Heart left ventricle (tissue), 16 donors: ENCODE data around the gene XPNPEP3. TPM values are rescaled to one million over a fixed set of nuclear protein-coding genes. Genes with fewer than 3 reads are reported as not detected.

ENCODE experiments used
- ATAC-seq, 4 donors: fragments of 200-7000 bp; cut with Tn5 transposase; one replicate each; pipeline ENCODE4 v1.9.1; 2020 to 2022; ENCODE audit warnings: moderate library complexity in 4 of 4, mild to moderate bottlenecking in 3 of 4, moderate number of reproducible peaks in 1 of 4
- DNase-seq, 5 donors: peaks; one replicate each; pipeline ENCODE4 v3.0.0-alpha.2; 2020
- H3K27ac ChIP-seq, 12 donors: fragments of 200-600 bp; sonication (generic) in 4 of 12; one replicate each; pipeline versions ENCODE4 v1.5.0 to v1.8.0; 2016 to 2022; ENCODE audit warnings: mild to moderate bottlenecking in 2 of 12
- H3K27me3 ChIP-seq, 9 donors: fragments of 200-600 bp; sonication (generic) in 2 of 9; one replicate each; pipeline versions ENCODE4 v1.5.1 to v1.8.0; 2016 to 2022; ENCODE audit warnings: mild to moderate bottlenecking in 3 of 9
- H3K36me3 ChIP-seq, 9 donors: fragments of 200-600 bp; sonication (generic) in 2 of 9; one replicate each; pipeline versions ENCODE4 v1.5.0 to v1.8.0; 2018 to 2022; ENCODE audit warnings: mild to moderate bottlenecking in 2 of 9
- H3K4me1 ChIP-seq, 12 donors: fragments of 200-600 bp; sonication (generic) in 4 of 12; one replicate each; pipeline versions ENCODE4 v1.5.0 to v1.8.0; 2016 to 2022; ENCODE audit warnings: mild to moderate bottlenecking in 3 of 12
- H3K4me3 ChIP-seq, 12 donors: fragments of 200-600 bp; sonication (generic) in 4 of 12; one replicate each; pipeline versions ENCODE4 v1.5.0 to v1.8.0; 2017 to 2022; ENCODE audit warnings: mild to moderate bottlenecking in 9 of 12, moderate library complexity in 4 of 12
- H3K9me3 ChIP-seq, 12 donors: fragments of 200-600 bp; sonication (generic) in 4 of 12; one replicate each; pipeline versions ENCODE4 v1.5.0 to v1.8.0; 2016 to 2022; ENCODE audit warnings: mild to moderate bottlenecking in 1 of 12
- POLR2A ChIP-seq, 2 donors: fragments of 450-650 bp; IDR thresholded peaks; one replicate each; pipeline ENCODE4 v1.6.1; 2017; ENCODE audit warnings: antibody characterized with exemption in 2 of 2, mild to moderate bottlenecking in 2 of 2, moderate library complexity in 2 of 2
- WGBS, 4 donors: extraction: QIAGEN DNeasy Blood & Tissue Kit in 2 of 4; methylation state at CpG; one replicate each; pipeline versions ENCODE4 v1.1.5 to v1.1.7; 2013 to 2018; 5-methylcytosine and 5-hydroxymethylcytosine counted together
- intact Hi-C, 10 donors: fragments of 100-400 bp; cut with DNase I; formaldehyde crosslinking; loops; one replicate each; pipeline versions ENCODE4 v1.11.1 to v1.14.2; 2022
- polyA plus RNA-seq, 2 donors: library from polyadenylated mRNA; stranded (reverse); fragments of 200-250 nt; gene quantifications; one replicate each; pipeline ENCODE4 v1.2.3, GENCODE V29; 2013
- total RNA-seq, 9 donors: library from RNA; depleted of rRNA in 2 of 9; stranded (reverse); fragments of >200 nt in 2 of 9; fragmentation: NEBNext Ultra II Directional in 3 of 9; extraction: Animal tissue kit (Norgen Biotek cat#: 25700) in 3 of 9; gene quantifications; one replicate each; pipeline versions ENCODE4 v1.1.0 to v1.2.4, GENCODE V29; 2016 to 2023
- TF ChIP-seq, protein P1 (sequence below), 12 donors: fragments of 200-600 bp; sonication (generic) in 4 of 12; IDR thresholded peaks; one replicate each; pipeline versions ENCODE4 v1.5.0 to v1.8.0; 2018 to 2022; ENCODE audit warnings: antibody characterized with exemption in 12 of 12, mild to moderate bottlenecking in 5 of 12
- donor health status: ischemic (EF 13 %, LVEDD 7.1; RV severe dilation, severe dysfunction).
- donor health status: healthy with polysubstance abuse.
- donor health status: DM: no; HTN: yes; CAD: no.
- donor health status: DM: no; HTN: no; CAD: no.
- donor health status: ischemic (EF 25% LVEDD 6.9; RV normal size, moderate dysfunction).
- donor health status: ischemic (EF 25% LVEDD 5.7; RV mildly dilated, moderate dysfunction).
- donor health status: healthy.
- donor health status: DM: yes; HTN: yes; CAD: no.
- donor health status: ischemic (EF 35%, LVEDD 5.7; RV mildly dilated, moderate dysfunction).
- donor health status: nonischemic (EF 11% LVEDD 7.7; RV severe dilation, severe dysfunction).
- donor health status: DM: yes; HTN: yes; CAD: no.
- donor health status: PGD.
- donor health status: ischemic (EF 29% LVEDD 5.4; RV normal size, mild dysfunction).
- donor health status: nonischemic (EF 23%, LVEDD 6.1; RV moderate dilation, normal function).

Gene XPNPEP3
- total and polyA plus RNA-seq, 11 donors, result 5.1 to 37.9 (median 22.5) TPM

DNA sequence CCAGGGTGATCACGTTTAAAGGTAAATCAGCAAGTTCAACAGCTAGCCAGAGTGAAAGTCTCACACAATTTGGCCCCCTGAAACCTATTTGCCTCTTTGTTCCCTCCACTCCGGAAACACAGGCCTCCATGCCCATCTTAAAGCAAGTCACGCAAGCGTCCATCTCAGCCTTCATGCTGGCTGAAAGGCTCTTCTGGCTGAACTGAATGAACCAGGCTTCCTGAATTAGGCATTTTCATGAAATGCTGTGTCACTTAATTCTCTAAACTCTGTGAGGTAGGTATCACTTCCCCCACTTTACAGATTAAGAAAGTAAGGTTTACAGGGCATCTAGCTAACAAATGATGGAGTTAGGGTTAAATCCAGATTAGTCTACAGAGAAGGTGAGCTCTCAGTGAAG, 39.2 kb upstream of the XPNPEP3 start:
- intact Hi-C loops, result loop anchor here in 3 of 10 donors (2.0 to 5.0 kb wide), 2 partner anchors 35 to 39 kb away; partner anchors contain the start of genes ST13 (in 2 of the 3) and XPNPEP3 (in 2 of the 3)
- H3K4me3 ChIP-seq, result peak overlapping the region in 4 of 12 donors; percentile 64 to 99 (median 94)

DNA sequence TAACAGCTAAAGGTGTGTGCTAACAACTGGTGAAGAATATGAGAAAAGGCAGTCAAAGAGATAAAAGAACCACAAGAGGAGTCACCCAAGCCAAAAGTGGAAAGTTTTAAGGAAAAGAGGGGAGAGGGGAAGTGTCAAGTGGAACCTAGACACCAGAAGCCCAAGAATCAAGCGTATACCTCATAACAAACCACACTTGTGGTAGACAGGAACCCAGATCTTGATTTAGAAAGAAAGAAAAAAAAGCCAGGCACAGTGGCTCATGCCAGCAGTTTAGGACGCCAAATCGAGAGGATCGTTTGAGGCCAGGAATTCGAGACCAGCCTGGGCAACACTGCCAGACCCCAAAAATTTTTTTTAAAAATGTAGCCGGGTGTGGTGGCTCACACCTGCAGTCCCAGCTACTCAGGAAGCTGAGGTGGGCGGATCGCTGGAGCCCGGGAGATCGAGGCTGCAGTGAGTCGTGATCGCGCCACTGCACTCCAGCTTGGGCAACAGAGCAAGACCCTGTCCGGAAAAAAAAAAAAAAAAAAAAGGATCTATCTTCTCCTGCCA, 38.7 kb upstream of the XPNPEP3 start:
- DNase-seq (no peak), ATAC-seq (no peak)
- WGBS, 4 donors, result 37 to 44% (median 42%) methylated on average over 14 of the region's 14 CpGs
- Histone ChIP-seq H3K4me1 (peaks cover 0 to 27% (median 19%) of the 10 kb centered on the region in 12 donors), H3K36me3 (peaks cover 0 to 13% (median 9%) of the 10 kb centered on the region in 9 donors), H3K4me3 (peak overlapping the region; percentile 57 to 99 (median 82)), H3K9me3 (no peaks in the 10 kb centered on the region), H3K27me3 (no peaks in the 10 kb centered on the region), H3K27ac (no peak overlapping the region)
- intact Hi-C loops, result loop anchor here in 3 of 10 donors (2.0 to 5.0 kb wide), 2 partner anchors 34 to 39 kb away; partner anchors contain the start of genes ST13 (in 2 of the 3) and XPNPEP3 (in 2 of the 3)
- TF ChIP-seq, protein P1, sequence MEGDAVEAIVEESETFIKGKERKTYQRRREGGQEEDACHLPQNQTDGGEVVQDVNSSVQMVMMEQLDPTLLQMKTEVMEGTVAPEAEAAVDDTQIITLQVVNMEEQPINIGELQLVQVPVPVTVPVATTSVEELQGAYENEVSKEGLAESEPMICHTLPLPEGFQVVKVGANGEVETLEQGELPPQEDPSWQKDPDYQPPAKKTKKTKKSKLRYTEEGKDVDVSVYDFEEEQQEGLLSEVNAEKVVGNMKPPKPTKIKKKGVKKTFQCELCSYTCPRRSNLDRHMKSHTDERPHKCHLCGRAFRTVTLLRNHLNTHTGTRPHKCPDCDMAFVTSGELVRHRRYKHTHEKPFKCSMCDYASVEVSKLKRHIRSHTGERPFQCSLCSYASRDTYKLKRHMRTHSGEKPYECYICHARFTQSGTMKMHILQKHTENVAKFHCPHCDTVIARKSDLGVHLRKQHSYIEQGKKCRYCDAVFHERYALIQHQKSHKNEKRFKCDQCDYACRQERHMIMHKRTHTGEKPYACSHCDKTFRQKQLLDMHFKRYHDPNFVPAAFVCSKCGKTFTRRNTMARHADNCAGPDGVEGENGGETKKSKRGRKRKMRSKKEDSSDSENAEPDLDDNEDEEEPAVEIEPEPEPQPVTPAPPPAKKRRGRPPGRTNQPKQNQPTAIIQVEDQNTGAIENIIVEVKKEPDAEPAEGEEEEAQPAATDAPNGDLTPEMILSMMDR (IDR thresholded peaks at IDR 0.05), result no peak
- TF ChIP-seq POLR2A (IDR thresholded peaks at IDR 0.05), result no peak

More for the DNA sequence above, 39.2 kb upstream of the XPNPEP3 start:
- no peak for ATAC-seq
- no peaks in the 10 kb centered on the region for H3K9me3 ChIP-seq
- 89 to 95% (median 95%) methylated on average over 4 of the region's 4 CpGs for WGBS, 4 donors
- peaks cover 0 to 11% (median 4%) of the 10 kb centered on the region in 9 donors for H3K36me3 ChIP-seq
- peaks cover 0 to 27% (median 19%) of the 10 kb centered on the region in 12 donors for H3K4me1 ChIP-seq
- no peak for TF ChIP-seq POLR2A (IDR thresholded peaks at IDR 0.05)
- TF ChIP-seq, protein P1 (IDR thresholded peaks at IDR 0.05), result no peak
- H3K27me3 ChIP-seq, result no peaks in the 10 kb centered on the region
- no peak overlapping the region for H3K27ac ChIP-seq
- DNase-seq, result no peak

DNA sequence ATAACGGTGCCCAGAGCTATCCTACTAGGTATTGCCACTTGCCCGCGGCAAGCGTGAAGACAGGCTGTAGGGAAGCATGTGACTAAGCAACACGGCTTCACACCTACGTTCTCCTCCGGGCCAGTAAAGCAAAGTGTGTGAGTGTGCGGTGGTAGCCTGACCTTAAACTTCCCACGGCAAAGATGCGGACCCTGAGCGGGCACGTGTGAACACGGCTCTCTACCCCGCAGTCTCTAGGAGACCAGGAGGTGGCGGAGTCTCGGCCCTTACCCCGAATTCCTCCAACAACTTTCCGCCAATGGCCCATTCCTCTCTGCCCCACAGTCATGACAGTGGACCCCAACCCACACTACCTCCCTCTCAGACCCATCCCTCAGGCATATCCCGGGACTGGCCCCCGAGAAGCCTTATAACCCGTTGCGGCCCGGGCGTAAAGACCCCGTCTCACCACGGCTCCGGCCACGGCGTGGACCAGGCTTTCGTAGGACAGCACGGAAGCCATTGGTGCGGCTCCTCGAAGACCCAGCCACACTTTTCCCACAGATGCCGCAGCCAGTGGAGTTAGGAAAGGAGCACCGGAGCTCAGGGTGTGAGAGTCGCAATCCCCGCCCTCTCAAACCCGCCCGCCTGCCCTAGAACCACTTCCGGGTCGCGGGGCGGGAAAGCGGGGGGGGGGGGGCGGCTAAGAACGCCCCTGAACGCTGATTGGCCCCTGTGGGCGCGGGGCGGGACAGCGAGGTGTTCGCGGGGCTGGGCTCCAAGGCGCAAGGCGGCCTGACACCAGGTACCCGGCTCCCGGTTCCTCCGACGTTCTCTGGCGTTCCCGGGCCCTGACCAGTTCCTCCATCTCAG, 38.0 kb upstream of the XPNPEP3 start, which contains the start of gene SLC25A17:
TSS of gene SLC25A17 (minus strand) at position 600 of the 852 bp plus-strand sequence. CDS start at position 502, 98 bp downstream.
- 0 to 2% (median 0%) methylated on average over 45 to 61 of the region's 61 CpGs for WGBS, 4 donors
- peak in 1 of 2 donors; percentile 50 for TF ChIP-seq POLR2A (IDR thresholded peaks at IDR 0.05)
- TF ChIP-seq, protein P1 (IDR thresholded peaks at IDR 0.05), result peak in 8 of 12 donors; percentile 21 to 54 (median 34)
- ATAC-seq (peak; percentile 98 to 99 (median 98)), DNase-seq (peak; percentile 89 to 94 (median 92))
- peaks cover 0 to 27% (median 19%) of the 10 kb centered on the region in 12 donors for H3K4me1 ChIP-seq
- H3K9me3 ChIP-seq, result no peaks in the 10 kb centered on the region
- peak within 1 kb of the TSS; percentile 57 to 99 (median 82) for H3K4me3 ChIP-seq
- peak within 1 kb of the TSS in 11 of 12 donors; percentile 31 to 88 (median 77) for H3K27ac ChIP-seq
- intact Hi-C loops, result loop anchor here in 3 of 10 donors (2.0 to 5.0 kb wide), 2 partner anchors 33 to 38 kb away; partner anchors contain the start of genes ST13 (in 2 of the 3) and XPNPEP3 (in 2 of the 3)
- H3K27me3 ChIP-seq, result no peaks in the 10 kb centered on the region
- peaks cover 0 to 20% (median 15%) of the 10 kb centered on the region in 9 donors for H3K36me3 ChIP-seq
